Activated naive CD4-positive, alpha-beta T cell treated with anti-CD3 and anti-CD28 coated beads, Interleukin-2, amount 50 U/mL, for 16 hours (primary cell): Measurements from ENCODE around the gene POU5F1.
"Not testable (repeated sequence)": the region's sequence is repeated elsewhere in the genome, so short reads cannot be mapped to it uniquely, and the experiment has no call there.

Source experiments
- DNase-seq: peaks from one replicate; pipeline ENCODE4 v3.0.0-alpha.2; 2020

Gene POU5F1

DNA sequence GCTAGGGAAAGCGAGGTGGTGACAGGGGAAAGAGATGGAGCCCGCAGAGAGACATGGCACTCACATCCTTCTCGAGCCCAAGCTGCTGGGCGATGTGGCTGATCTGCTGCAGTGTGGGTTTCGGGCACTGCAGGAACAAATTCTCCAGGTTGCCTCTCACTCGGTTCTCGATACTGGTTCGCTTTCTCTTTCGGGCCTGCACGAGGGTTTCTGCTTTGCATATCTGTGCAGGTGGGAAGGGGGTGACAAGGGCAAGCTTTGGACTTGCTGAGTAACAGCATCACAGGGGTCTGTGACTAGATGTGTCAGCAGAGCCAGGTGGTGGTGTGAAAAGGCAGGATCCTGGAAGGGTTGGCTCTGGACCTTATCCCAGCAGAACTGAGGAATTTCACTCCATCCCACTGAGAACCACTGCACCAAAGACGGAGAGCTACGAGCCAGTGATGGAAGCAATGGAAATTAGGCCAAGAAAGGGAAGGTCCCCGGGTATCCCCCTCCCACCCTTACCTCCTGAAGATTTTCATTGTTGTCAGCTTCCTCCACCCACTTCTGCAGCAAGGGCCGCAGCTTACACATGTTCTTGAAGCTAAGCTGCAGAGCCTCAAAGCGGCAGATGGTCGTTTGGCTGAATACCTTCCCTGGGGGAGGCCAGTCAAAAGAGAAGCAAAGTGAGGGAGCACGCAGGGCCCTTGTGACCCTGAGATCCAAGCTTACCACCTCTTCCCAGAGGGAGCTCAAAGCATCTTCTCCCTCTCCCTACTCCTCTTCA, 5.2 kb downstream of the POU5F1 start:
- DNase-seq = not testable (repeated sequence)

GRCh38 chr6:31164475-31165063, 5.9 kb downstream of the POU5F1 start:
- not testable (repeated sequence) for DNase-seq

GRCh38 chr6:31163922-31164321, 6.6 kb downstream of the POU5F1 start:
- no peak for DNase-seq

DNA sequence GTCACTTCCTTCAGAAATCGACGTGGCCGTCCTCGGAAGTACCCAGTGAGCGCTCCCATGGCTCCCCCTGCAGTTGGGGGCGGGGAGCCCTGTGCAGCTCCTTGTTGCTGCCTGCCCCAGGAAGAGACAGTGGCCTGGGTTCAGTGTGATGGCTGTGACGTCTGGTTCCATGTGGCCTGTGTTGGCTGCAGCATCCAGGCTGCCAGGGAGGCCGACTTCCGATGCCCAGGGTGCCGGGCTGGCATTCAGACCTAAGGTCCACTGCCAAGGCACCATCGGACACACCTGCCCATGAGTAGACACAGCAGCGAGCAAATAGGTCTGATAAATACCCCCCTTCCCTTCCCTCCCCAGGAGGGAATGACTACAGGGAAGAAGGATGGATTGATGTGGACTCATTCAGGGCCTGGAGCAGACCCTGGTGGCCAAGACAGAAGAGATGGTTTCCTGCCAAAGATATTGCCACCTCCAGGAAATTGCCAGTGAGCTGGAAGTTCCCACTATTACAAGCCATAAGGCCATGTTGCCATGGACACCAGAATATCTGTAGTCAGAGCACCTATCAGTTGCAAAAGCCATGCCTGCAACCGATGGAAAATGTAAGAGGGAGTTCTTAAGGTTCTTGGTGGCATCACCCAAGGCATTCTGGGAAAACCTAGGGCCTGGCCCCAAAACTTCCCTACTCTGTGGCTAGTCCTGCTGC, 7.9 kb downstream of the POU5F1 start:
- no peak for DNase-seq

- no peak for DNase-seq
Measured at GRCh38 chr6:31161216-31162126, 9.0 kb downstream of the POU5F1 start.

GRCh38 chr6:31158863-31159855, 11.3 kb downstream of the POU5F1 start:
- DNase-seq = peak; percentile 19

GRCh38 chr6:31158140-31158862, 12.2 kb downstream of the POU5F1 start, which contains the start of gene TCF19:
Gene TCF19, plus strand, starts transcription at chr6:31158589. Its CDS starts 881 bp downstream, at chr6:31159470.
- peak; percentile 99 for DNase-seq

GRCh38 chr6:31157513-31158139, 12.9 kb downstream of the POU5F1 start, which contains the start of gene CCHCR1:
Gene CCHCR1, minus strand, starts transcription at chr6:31157802. Its CDS starts 202 bp downstream, at chr6:31157600.
- DNase-seq = no peak

GRCh38 chr6:31156641-31157040, 13.8 kb downstream of the POU5F1 start:
- DNase-seq = no peak

- no peak for DNase-seq
Measured at GRCh38 chr6:31154436-31154835, 16.0 kb downstream of the POU5F1 start.

- no peak for DNase-seq
Measured at GRCh38 chr6:31152781-31153180, 17.7 kb downstream of the POU5F1 start.

- DNase-seq = no peak
Measured at GRCh38 chr6:31149827-31150447, 20.5 kb downstream of the POU5F1 start.

- no peak for DNase-seq
Measured at GRCh38 chr6:31145386-31145785, 25.1 kb downstream of the POU5F1 start.

DNA sequence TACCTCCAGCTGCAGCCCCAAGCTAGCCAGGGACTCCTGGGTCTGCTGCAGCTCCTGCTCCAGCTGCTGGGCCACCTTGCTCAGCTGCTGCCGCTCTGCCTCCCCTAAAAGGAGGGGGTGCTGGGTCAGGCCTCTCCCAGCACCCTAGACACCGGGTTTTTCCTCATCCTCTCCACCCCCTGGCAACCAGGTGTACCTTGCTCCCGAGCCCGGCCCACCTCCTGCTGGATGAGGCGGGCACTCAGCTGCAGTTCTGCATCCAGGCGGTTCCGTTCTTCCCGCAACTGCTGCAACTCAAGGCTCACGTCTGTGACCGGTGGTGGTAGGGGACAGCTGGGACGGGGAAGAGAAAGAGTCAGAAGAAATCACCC, 25.5 kb downstream of the POU5F1 start:
- DNase-seq = no peak

DNA sequence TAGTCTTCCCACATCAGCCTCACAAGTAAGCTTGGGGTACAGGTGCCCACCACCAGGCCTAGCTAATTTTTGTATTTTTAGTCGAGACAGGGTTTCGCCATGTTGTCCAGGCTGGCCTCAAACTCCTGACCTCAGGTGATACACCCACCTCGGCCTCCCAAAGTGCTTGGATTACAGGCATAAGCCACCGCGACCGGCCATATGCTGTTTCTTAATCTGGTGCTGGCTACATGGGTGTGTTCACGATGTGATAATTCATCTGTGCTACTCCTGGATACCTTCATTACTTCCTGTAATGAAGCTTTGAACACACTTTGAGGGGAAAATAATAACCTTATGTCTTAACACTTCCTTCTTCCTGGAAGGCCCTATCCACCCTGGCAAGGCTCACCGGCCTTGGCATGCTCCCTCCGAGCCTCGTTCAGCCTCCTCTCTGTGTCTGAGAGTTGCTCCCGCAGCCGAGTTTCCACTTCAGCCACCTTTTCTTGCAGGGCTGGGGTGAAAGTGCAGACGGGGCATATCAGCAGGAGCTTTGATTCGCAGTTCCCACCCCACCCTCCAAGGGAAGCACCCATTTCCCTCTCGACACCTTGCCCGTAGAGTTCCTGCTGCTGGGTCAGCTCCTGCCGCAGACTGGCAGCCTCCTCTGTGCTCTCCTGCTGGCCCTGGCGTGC, 26.0 kb downstream of the POU5F1 start:
- no peak for DNase-seq

DNA sequence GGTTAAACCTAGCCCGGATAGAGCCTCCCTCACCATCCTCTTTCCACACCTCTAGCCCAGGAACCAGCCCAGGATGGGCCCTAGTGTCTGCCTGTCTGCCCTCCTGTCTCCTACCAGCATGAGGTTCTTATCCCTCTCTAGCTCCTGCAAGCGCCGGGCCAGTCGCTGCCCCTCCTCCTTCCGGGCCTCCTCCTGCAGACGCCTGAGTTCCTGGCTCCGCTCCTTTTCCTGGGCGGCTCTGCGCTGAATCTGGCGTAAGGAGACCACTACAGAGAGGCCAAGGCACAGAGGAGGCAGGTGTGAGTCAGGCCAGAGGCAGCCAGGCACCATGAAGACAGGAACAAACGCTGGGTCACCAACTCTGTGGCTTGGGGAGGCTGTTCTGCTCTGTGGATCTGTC, 27.3 kb downstream of the POU5F1 start:
- no peak for DNase-seq

- DNase-seq = no peak
Measured at GRCh38 chr6:31142361-31142761, 28.1 kb downstream of the POU5F1 start.

DNA sequence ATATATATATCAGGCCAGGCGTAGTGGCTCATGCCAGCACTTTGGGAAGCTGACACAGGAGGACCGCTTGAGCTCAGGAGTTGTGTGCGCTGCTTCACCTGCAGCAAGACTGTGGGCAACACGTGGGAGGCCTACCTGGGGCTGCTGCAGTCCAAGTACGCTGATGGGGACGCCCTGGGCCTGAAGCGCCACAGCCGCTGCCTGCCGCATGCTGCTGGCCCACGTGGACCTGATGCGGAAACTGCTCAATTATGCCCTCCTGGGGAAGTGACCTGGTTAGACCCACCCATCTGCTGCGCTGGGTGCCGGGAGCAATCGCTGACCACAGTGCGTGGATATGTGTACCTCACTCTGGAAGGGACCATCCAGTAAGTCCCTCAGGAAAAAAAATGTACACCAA, 29.8 kb downstream of the POU5F1 start:
- DNase-seq = no peak

DNA sequence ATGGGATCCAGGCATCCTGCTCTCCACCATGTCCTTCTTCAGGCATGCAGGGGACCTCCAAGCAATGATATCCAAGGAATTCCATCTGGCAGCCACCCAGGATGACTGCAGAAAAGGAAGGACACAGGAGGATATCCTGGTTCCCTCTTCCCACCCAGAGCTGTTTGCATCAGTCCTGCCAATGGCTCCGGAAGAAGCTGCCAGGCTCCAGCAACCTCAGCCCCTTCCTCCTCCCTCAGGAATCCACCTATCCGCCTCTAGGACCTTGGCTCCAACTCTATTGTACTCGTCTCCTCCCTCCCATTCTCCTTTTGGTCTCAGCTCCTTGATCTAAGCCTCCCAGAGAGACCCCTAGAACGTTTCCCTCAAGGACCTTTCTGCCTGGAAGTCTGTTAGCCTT, 30.9 kb downstream of the POU5F1 start:
- DNase-seq = no peak
